Lower leg skin (tissue), 4 donors: ENCODE data around the gene C4BPA. TPM values are rescaled to one million over a fixed set of nuclear protein-coding genes. Genes with fewer than 3 reads are reported as not detected.

Experiments used
- DNase-seq, 2 donors: peaks; one replicate each; pipeline ENCODE4 v3.0.0-alpha.2; 2019; ENCODE audit warnings: low spot score in 2 of 2
- H3K4me3 ChIP-seq: fragments of 200-600 bp; sonication (generic); 2 replicates; pipeline ENCODE4 v1.5.1; 2017; ENCODE audit warnings: mild to moderate bottlenecking, low read depth; ENCODE audit not compliant: poor library complexity, severe bottlenecking
- POLR2A ChIP-seq, 2 donors: fragments of 450-650 bp; IDR thresholded peaks; one replicate each; pipeline ENCODE4 v1.6.1; 2016 to 2017; ENCODE audit warnings: antibody characterized with exemption in 2 of 2, mild to moderate bottlenecking in 1 of 2, moderate library complexity in 1 of 2
- WGBS, 2 donors: methylation state at CpG; one replicate each; pipeline ENCODE4 v1.1.5; 2018; 5-methylcytosine and 5-hydroxymethylcytosine counted together
- intact Hi-C: fragments of 100-400 bp; cut with DNase I; formaldehyde crosslinking; loops from one replicate; pipeline ENCODE4 v1.15.0; 2023; ENCODE audit warnings: low total_unique reads
- total RNA-seq, 4 donors: library from RNA; depleted of rRNA; stranded (reverse); fragments of >200 nt; gene quantifications; one replicate each; pipeline ENCODE4 v1.1.0, GENCODE V29; 2016
- TF ChIP-seq, protein P1 (sequence below), 3 donors: fragments of 450-650 bp; IDR thresholded peaks; one replicate each; pipeline ENCODE4 v1.5.1; 2016; ENCODE audit warnings: antibody characterized with exemption in 3 of 3, mild to moderate bottlenecking in 3 of 3, moderate library complexity in 2 of 3

The C4BPA gene
- total RNA-seq, 4 donors from 2014 or later: not detected

DNA sequence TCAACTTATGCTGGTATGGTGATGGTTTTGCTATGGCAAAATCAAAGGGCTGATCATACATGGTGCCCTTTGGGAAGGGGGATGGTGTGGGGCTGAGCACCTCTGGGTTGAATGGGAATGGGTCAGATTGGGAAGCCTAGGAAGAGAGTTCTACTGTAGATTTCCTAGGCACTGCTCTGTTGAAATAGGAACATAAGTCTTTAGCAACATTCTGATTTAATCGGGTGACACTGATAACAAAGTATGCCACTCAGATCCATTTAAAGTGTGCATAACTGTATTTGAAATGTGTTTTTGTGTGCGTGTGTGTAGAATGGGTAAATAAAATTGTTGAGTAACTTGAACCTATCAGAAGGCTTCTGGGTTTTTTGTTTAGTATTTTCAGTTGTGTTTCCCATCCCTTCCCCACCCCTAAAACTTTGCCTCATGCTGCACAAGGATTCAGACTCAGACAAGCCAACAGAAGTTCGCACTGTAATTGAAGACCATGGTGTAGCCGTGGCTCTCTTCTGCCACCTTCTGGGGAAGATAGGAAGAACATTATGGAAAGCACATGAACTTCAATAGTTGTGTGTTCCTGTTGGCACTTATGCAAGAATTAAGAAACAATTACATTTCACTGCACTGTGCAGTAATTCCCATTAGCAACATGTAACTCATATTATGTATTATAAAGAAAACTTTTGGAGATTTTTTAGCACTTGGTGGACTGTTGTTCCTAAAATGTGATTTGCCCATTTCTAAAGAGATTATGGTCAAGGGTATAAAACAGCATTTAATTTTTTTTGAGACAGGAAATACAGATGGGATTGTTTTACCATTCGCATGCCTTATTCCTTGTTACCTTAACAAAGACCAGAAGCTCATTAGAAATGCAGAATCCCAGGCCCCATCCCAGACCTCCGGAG lies 26.3 kb upstream of the C4BPA start:
- intact Hi-C loops: no loop called here
- no peak overlapping the region for H3K4me3 ChIP-seq
- DNase-seq: peak in 1 of 2 donors; percentile 83
- WGBS, 2 donors: 41 to 45% methylated on average over 6 of the region's 6 CpGs
- TF ChIP-seq, protein P1, sequence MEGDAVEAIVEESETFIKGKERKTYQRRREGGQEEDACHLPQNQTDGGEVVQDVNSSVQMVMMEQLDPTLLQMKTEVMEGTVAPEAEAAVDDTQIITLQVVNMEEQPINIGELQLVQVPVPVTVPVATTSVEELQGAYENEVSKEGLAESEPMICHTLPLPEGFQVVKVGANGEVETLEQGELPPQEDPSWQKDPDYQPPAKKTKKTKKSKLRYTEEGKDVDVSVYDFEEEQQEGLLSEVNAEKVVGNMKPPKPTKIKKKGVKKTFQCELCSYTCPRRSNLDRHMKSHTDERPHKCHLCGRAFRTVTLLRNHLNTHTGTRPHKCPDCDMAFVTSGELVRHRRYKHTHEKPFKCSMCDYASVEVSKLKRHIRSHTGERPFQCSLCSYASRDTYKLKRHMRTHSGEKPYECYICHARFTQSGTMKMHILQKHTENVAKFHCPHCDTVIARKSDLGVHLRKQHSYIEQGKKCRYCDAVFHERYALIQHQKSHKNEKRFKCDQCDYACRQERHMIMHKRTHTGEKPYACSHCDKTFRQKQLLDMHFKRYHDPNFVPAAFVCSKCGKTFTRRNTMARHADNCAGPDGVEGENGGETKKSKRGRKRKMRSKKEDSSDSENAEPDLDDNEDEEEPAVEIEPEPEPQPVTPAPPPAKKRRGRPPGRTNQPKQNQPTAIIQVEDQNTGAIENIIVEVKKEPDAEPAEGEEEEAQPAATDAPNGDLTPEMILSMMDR (IDR thresholded peaks at IDR 0.05): peak in 1 of 3 donors; percentile 57
- no peak for TF ChIP-seq POLR2A (IDR thresholded peaks at IDR 0.05)

- intact Hi-C loops: no loop called here
- WGBS, 2 donors: 86 to 87% methylated on average over 11 of the region's 11 CpGs
These were observed 25.4 kb upstream of the C4BPA start for GRCh38 chr1:207078578-207079132.

DNA sequence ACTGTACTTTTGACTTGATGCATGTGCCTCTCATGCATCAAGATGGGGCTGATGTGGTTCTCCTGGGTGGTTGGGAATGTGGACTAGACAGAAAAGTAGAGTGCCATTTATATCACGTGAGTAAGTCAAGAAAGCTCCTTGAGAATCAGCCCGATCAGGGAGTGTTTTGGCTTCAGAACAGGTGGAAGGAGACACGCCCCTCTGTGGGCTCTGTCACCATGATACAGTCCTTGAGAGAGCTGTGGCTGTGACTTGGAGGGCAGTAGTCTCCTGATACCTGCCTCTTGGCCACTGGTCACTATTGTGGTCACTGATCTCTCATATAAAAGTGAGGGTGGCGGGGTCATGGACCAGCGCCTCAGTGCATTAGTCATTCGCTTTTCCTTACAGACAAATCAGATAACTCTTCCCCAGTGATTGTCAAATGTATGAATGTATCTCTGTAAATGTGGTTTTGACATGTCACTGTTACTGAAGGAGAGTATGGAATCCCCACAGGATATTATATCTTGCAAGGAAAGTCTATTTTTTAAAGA lies 24.3 kb upstream of the C4BPA start:
- 67 to 71% methylated on average over 6 of the region's 6 CpGs for WGBS, 2 donors
- TF ChIP-seq, protein P1 (IDR thresholded peaks at IDR 0.05): no peak
- TF ChIP-seq POLR2A (IDR thresholded peaks at IDR 0.05): no peak
- intact Hi-C loops: loop anchor here (10.0 kb wide), 1 partner anchor 325 kb away; no protein-coding TSS in a partner anchor
- no peak for DNase-seq
- no peak overlapping the region for H3K4me3 ChIP-seq

More at GRCh38 chr1:207078578-207079132, 25.4 kb upstream of the C4BPA start:
- H3K4me3 ChIP-seq: no peak overlapping the region
- DNase-seq: no peak
- TF ChIP-seq POLR2A (IDR thresholded peaks at IDR 0.05): no peak
- TF ChIP-seq, protein P1 (IDR thresholded peaks at IDR 0.05): no peak

- intact Hi-C loops: loop anchor here (10.0 kb wide), 1 partner anchor 324 kb away; no protein-coding TSS in a partner anchor
- H3K4me3 ChIP-seq: no peak overlapping the region
- TF ChIP-seq, protein P1 (IDR thresholded peaks at IDR 0.05): no peak
- no peak for TF ChIP-seq POLR2A (IDR thresholded peaks at IDR 0.05)
- 70 to 75% methylated on average over 2 of the region's 2 CpGs for WGBS, 2 donors
- no peak for DNase-seq
These were observed 22.9 kb upstream of the C4BPA start for GRCh38 chr1:207081088-207081487.

- WGBS, 2 donors: 85 to 86% methylated on average over 2 of the region's 2 CpGs
- intact Hi-C loops: loop anchor here (10.0 kb wide), 1 partner anchor 323 kb away; no protein-coding TSS in a partner anchor
- DNase-seq: no peak
- TF ChIP-seq POLR2A (IDR thresholded peaks at IDR 0.05): no peak
- TF ChIP-seq, protein P1 (IDR thresholded peaks at IDR 0.05): no peak
- H3K4me3 ChIP-seq: no peak overlapping the region
These were observed 22.2 kb upstream of the C4BPA start for GRCh38 chr1:207081806-207082205.
